ENCODE data around the gene PRKAG3. TPM values are rescaled to one million over a fixed set of nuclear protein-coding genes. Genes with fewer than 3 reads are reported as not detected.
"Not testable (repeated sequence)": the region's sequence is repeated elsewhere in the genome, so short reads cannot be mapped to it uniquely, and the experiment has no call there.

The PRKAG3 gene
- total RNA-seq, 1 experiment from 2014 or later, result not detected

- DNase-seq, result no peak
- Histone ChIP-seq H3K36me3 (replicated peaks; ENCODE audit: control insufficient read depth, insufficient read depth, low read length) (no peaks in the 10 kb centered on the region), H3K4me3 (ENCODE audit: insufficient read depth, low read depth, low read length) (no peak overlapping the region), H3K27me3 (ENCODE audit: control insufficient read depth, insufficient read depth, low read length) (peaks cover 17% of the 10 kb centered on the region)
Observed at GRCh38 chr2:218780046-218780445, 51.6 kb downstream of the PRKAG3 start.

- H3K4me3 ChIP-seq (ENCODE audit: insufficient read depth, low read depth, low read length), result no peak overlapping the region
- peaks cover 12% of the 10 kb centered on the region for H3K27me3 ChIP-seq (ENCODE audit: control insufficient read depth, insufficient read depth, low read length)
- H3K36me3 ChIP-seq (replicated peaks; ENCODE audit: control insufficient read depth, insufficient read depth, low read length), result no peaks in the 10 kb centered on the region
- DNase-seq, result no peak
Observed at GRCh38 chr2:218777276-218777990, 54.2 kb downstream of the PRKAG3 start.

- DNase-seq, result no peak
Observed at GRCh38 chr2:218776488-218776887, 55.1 kb downstream of the PRKAG3 start.

GRCh38 chr2:218773881-218774280 lies 57.7 kb downstream of the PRKAG3 start:
- H3K36me3 ChIP-seq (replicated peaks; ENCODE audit: control insufficient read depth, insufficient read depth, low read length), result no peaks in the 10 kb centered on the region

More at GRCh38 chr2:218776488-218776887, 55.1 kb downstream of the PRKAG3 start:
- H3K27me3 ChIP-seq (ENCODE audit: control insufficient read depth, insufficient read depth, low read length), result peaks cover 3% of the 10 kb centered on the region; the same call in 1 of the 2 replicates
- H3K4me3 ChIP-seq (ENCODE audit: insufficient read depth, low read depth, low read length), result no peak overlapping the region
- no peaks in the 10 kb centered on the region for H3K36me3 ChIP-seq (replicated peaks; ENCODE audit: control insufficient read depth, insufficient read depth, low read length)

GRCh38 chr2:218772759-218773158 lies 58.8 kb downstream of the PRKAG3 start:
- H3K36me3 ChIP-seq (replicated peaks; ENCODE audit: control insufficient read depth, insufficient read depth, low read length); DNase-seq; H3K4me3 ChIP-seq (ENCODE audit: insufficient read depth, low read depth, low read length); H3K27me3 ChIP-seq (ENCODE audit: control insufficient read depth, insufficient read depth, low read length): not testable (repeated sequence)

More at GRCh38 chr2:218773881-218774280, 57.7 kb downstream of the PRKAG3 start:
- Histone ChIP-seq H3K4me3 (ENCODE audit: insufficient read depth, low read depth, low read length) (no peak overlapping the region), H3K27me3 (ENCODE audit: control insufficient read depth, insufficient read depth, low read length) (no peaks in the 10 kb centered on the region)
- no peak for DNase-seq

Other genes starting within 250 kb of the PRKAG3 start
- gene PLCD4, start 223.9 kb downstream of the PRKAG3 start, total RNA-seq (2014; rRNA removed; shearing (Covaris generic)), result not detected in 2 replicates
- 14.6 and 14.8 TPM in 2 replicates for gene ZNF142, start 172.2 kb downstream of the PRKAG3 start, total RNA-seq (2014; rRNA removed; shearing (Covaris generic))
- gene BCS1L, start 172.1 kb downstream of the PRKAG3 start, total RNA-seq (2014; rRNA removed; shearing (Covaris generic)), result 31.1 and 32.2 TPM in 2 replicates
- 40.6 and 55.5 TPM in 2 replicates for gene RNF25, start 159.8 kb downstream of the PRKAG3 start, total RNA-seq (2014; rRNA removed; shearing (Covaris generic))
- gene STK36, start 159.7 kb downstream of the PRKAG3 start, total RNA-seq (2014; rRNA removed; shearing (Covaris generic)), result 20.4 and 29.4 TPM in 2 replicates
- 82.1 and 87.6 TPM in 2 replicates for gene TTLL4, start 121.0 kb downstream of the PRKAG3 start, total RNA-seq (2014; rRNA removed; shearing (Covaris generic))
- gene CYP27A1, start 49.7 kb downstream of the PRKAG3 start, total RNA-seq (2014; rRNA removed; shearing (Covaris generic)), result 14.3 and 15.4 TPM in 2 replicates
- gene WNT6, start 28.0 kb upstream of the PRKAG3 start, total RNA-seq (2014; rRNA removed; shearing (Covaris generic)), result not detected in 2 replicates
- 0.33 TPM in 1 of 2 replicates, not detected in the other for gene WNT10A, start 49.0 kb upstream of the PRKAG3 start, total RNA-seq (2014; rRNA removed; shearing (Covaris generic))
- gene CDK5R2, start 127.9 kb upstream of the PRKAG3 start, total RNA-seq (2014; rRNA removed; shearing (Covaris generic)), result 0.17 TPM in 1 of 2 replicates, not detected in the other
- not detected in 2 replicates for gene FEV, start 153.4 kb upstream of the PRKAG3 start, total RNA-seq (2014; rRNA removed; shearing (Covaris generic))
- not detected in 2 replicates for gene CRYBA2, start 161.6 kb upstream of the PRKAG3 start, total RNA-seq (2014; rRNA removed; shearing (Covaris generic))
- gene CFAP65, start 209.7 kb upstream of the PRKAG3 start, total RNA-seq (2014; rRNA removed; shearing (Covaris generic)), result 0.11 TPM in 1 of 2 replicates, not detected in the other
- 1.1 TPM in 2 replicates for gene IHH, start 229.1 kb upstream of the PRKAG3 start, total RNA-seq (2014; rRNA removed; shearing (Covaris generic))